SJCRH30 (cell line): ENCODE results near the gene CTSE. TPM values are rescaled to one million over a fixed set of nuclear protein-coding genes. Genes with fewer than 3 reads are reported as not detected.
"Not testable (repeated sequence)": the region's sequence is repeated elsewhere in the genome, so short reads cannot be mapped to it uniquely, and the experiment has no call there.

Experiments used
- DNase-seq, 2 experiments: peaks; one replicate each; pipeline ENCODE4 v3.0.0-alpha.2; 2015 to 2020
- H3K27ac ChIP-seq: fragments of 250-450 bp; sonication (Bioruptor Pico); 2 replicates; pipeline ENCODE4 v1.5.1; 2020; ENCODE audit warnings: mild to moderate bottlenecking, moderate library complexity
- H3K27me3 ChIP-seq: fragments of 250-450 bp; sonication (Bioruptor Pico); 2 replicates; pipeline ENCODE4 v1.5.1; 2020; ENCODE audit warnings: mild to moderate bottlenecking, moderate library complexity
- H3K36me3 ChIP-seq: fragments of 250-450 bp; sonication (Bioruptor Pico); 2 replicates; pipeline ENCODE4 v1.5.1; 2020; ENCODE audit warnings: mild to moderate bottlenecking, moderate library complexity
- H3K4me1 ChIP-seq: fragments of 250-450 bp; sonication (Bioruptor Pico); 2 replicates; pipeline ENCODE4 v1.5.1; 2020; ENCODE audit warnings: mild to moderate bottlenecking, moderate library complexity
- H3K4me3 ChIP-seq: fragments of 250-450 bp; sonication (Bioruptor Pico); 2 replicates; pipeline ENCODE4 v1.5.1; 2020; ENCODE audit warnings: mild to moderate bottlenecking, moderate library complexity
- H3K9me3 ChIP-seq: fragments of 250-450 bp; sonication (Bioruptor Pico); replicated peaks from 2 replicates; pipeline ENCODE4 v1.5.1; 2020; ENCODE audit warnings: mild to moderate bottlenecking, moderate library complexity
- total RNA-seq: library from RNA; depleted of rRNA; stranded (reverse); fragments of >200 nt; shearing (Covaris generic); gene quantifications from 2 replicates; pipeline ENCODE4 v1.2.3, GENCODE V29; 2014

Gene CTSE
- total RNA-seq, 1 experiment from 2014 or later: not detected

GRCh38 chr1:205998457-205999241 lies 25.0 kb downstream of the CTSE start:
- Histone ChIP-seq H3K36me3 (no peaks in the 10 kb centered on the region), H3K4me1 (no peaks in the 10 kb centered on the region), H3K27me3 (no peaks in the 10 kb centered on the region), H3K9me3 (no peaks in the 10 kb centered on the region), H3K27ac (no peak overlapping the region), H3K4me3 (no peak overlapping the region)
- DNase-seq: no peak

DNA sequence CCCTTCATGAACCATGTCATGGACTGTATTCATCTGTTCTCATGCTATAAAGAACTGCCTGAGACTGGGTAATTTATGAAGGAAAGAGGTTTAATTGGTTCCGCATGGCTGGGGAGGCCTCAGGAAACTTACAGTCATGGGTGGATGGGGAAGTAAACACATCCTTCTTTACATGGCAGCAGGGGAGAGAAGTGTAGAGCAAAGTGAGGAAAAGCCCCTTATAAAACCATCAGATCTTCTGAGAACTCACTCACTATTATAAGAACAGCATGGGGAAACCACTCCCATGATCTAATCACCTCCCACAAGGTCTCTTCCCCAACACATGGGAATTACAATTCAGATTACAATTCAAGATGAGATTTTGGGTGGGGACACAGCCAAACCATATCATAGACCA lies 27.1 kb downstream of the CTSE start:
- not testable (repeated sequence) for DNase-seq, H3K27ac ChIP-seq, H3K27me3 ChIP-seq, H3K4me1 ChIP-seq, H3K36me3 ChIP-seq, H3K4me3 ChIP-seq, H3K9me3 ChIP-seq

GRCh38 chr1:205994346-205994745 lies 29.3 kb downstream of the CTSE start:
- DNase-seq: peak in 1 of 2 experiments; percentile 54

GRCh38 chr1:205993068-205993467 lies 30.6 kb downstream of the CTSE start:
- Histone ChIP-seq H3K27ac (no peak overlapping the region), H3K4me3 (no peak overlapping the region), H3K27me3 (no peaks in the 10 kb centered on the region; the same call in 1 of the 2 replicates), H3K4me1 (no peaks in the 10 kb centered on the region), H3K36me3 (no peaks in the 10 kb centered on the region), H3K9me3 (no peaks in the 10 kb centered on the region)
- DNase-seq: no peak

More at GRCh38 chr1:205994346-205994745, 29.3 kb downstream of the CTSE start:
- no peaks in the 10 kb centered on the region for H3K9me3 ChIP-seq
- H3K4me1 ChIP-seq: no peaks in the 10 kb centered on the region
- no peaks in the 10 kb centered on the region for H3K36me3 ChIP-seq
- no peaks in the 10 kb centered on the region for H3K27me3 ChIP-seq
- no peak overlapping the region for H3K4me3 ChIP-seq
- H3K27ac ChIP-seq: no peak overlapping the region

GRCh38 chr1:205992218-205992882 lies 31.3 kb downstream of the CTSE start:
- H3K9me3 ChIP-seq: no peaks in the 10 kb centered on the region
- no peak overlapping the region for H3K27ac ChIP-seq
- H3K27me3 ChIP-seq: no peaks in the 10 kb centered on the region; the same call in 1 of the 2 replicates
- H3K4me3 ChIP-seq: no peak overlapping the region
- H3K36me3 ChIP-seq: no peaks in the 10 kb centered on the region
- no peak for DNase-seq
- no peaks in the 10 kb centered on the region for H3K4me1 ChIP-seq

- Histone ChIP-seq H3K27me3 (no peaks in the 10 kb centered on the region; the same call in 1 of the 2 replicates), H3K4me3 (no peak overlapping the region), H3K27ac (no peak overlapping the region), H3K4me1 (no peaks in the 10 kb centered on the region), H3K9me3 (no peaks in the 10 kb centered on the region), H3K36me3 (no peaks in the 10 kb centered on the region)
- DNase-seq: no peak
These were observed 32.5 kb downstream of the CTSE start for GRCh38 chr1:205991237-205991636.

GRCh38 chr1:205990226-205990625 lies 33.5 kb downstream of the CTSE start:
- Histone ChIP-seq H3K36me3 (no peaks in the 10 kb centered on the region), H3K27me3 (no peaks in the 10 kb centered on the region; the same call in 1 of the 2 replicates), H3K4me3 (no peak overlapping the region), H3K4me1 (no peaks in the 10 kb centered on the region), H3K27ac (no peak overlapping the region), H3K9me3 (no peaks in the 10 kb centered on the region)
- no peak for DNase-seq

DNA sequence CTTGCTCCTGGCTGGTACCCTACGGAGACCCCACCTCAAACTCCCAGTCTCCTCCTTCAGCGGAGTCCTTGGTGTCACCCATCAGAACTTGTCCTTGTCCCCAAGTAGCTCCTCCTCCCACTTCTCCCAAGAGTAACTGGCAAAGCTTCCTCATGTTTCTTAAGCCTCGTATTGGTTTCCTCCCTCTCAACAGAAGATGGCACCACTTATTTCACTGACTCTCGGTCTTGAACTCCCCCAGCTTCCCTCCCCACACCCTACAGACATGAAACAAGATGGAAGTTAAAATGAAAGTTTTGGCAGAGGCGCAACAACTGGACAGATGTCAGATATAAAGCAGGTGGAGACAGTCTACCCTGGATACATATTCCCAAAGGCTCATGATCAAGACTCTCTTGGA lies 33.9 kb downstream of the CTSE start:
- H3K36me3 ChIP-seq: no peaks in the 10 kb centered on the region
- no peak for DNase-seq
- H3K9me3 ChIP-seq: no peaks in the 10 kb centered on the region

DNA sequence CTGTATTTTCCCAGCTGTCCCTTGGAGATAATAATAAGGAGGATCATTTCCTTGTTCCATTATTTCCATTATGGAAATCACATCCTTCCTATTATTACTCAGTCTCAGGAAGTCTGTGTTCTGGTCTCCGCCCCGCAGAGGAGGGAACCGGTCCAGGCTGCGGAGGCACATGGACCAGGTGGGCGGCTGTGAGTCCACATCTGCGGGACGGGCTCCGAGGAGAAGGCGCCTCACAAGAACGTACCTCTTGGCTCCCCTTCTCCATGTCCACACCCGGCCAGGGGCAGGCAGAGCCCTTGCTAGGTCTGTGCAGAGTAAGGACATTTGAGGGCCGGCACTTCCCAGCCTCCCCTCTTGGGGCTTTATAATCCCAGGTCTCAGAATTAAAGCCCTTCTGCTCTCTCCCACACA lies 35.1 kb downstream of the CTSE start:
- no peak for DNase-seq
- Histone ChIP-seq H3K4me3 (no peak overlapping the region), H3K27ac (no peak overlapping the region)

More for the DNA sequence above, 33.9 kb downstream of the CTSE start:
- no peak overlapping the region for H3K27ac ChIP-seq
- no peak overlapping the region for H3K4me3 ChIP-seq
- H3K4me1 ChIP-seq: no peaks in the 10 kb centered on the region
- H3K27me3 ChIP-seq: peaks cover 2% of the 10 kb centered on the region; the same call in 1 of the 2 replicates

DNA sequence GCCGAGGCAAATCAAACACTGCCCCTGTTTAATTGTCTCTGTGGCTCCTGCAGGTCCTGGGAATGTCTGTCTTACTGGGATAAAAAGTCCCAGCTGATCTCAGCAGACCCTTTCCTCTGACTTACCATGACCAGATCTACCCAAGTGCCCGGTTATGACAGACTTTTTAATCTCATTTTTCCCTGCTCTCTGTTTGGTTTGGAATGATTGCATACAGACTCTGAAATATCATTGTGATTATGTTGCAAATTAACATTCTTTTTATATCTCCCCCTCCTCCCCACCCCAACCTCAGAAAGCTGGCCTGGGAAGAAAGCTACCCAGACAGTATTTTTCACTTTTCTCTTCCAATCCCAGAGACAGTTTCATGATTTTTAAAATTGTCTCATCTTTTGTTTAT lies 36.8 kb downstream of the CTSE start:
- Histone ChIP-seq H3K27me3 (peaks cover 5% of the 10 kb centered on the region; the same call in 1 of the 2 replicates), H3K4me3 (no peak overlapping the region), H3K36me3 (no peaks in the 10 kb centered on the region), H3K9me3 (no peaks in the 10 kb centered on the region), H3K27ac (no peak overlapping the region), H3K4me1 (no peaks in the 10 kb centered on the region)
- no peak for DNase-seq

More for the DNA sequence above, 35.1 kb downstream of the CTSE start:
- Histone ChIP-seq H3K36me3 (no peaks in the 10 kb centered on the region), H3K9me3 (no peaks in the 10 kb centered on the region), H3K4me1 (no peaks in the 10 kb centered on the region), H3K27me3 (peaks cover 5% of the 10 kb centered on the region; the same call in 1 of the 2 replicates)

DNA sequence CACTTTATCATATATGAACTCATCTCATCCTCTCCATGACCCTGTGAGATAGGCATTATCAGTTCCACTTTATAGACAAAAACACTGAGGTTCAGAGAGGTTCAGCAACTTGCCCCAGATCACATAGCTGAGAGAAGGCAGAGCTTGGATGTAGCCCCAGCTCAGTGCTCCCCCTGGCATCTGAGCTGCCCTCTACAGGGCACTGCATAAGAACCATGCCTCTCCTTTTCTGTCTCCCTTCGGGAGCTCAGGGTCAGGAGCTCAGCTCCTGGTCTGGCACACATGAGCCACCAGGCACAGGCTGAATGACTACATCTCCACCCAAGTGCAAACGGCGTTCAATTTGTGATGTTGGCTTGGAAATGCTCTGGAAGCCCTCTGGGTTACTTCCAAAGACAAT lies 37.4 kb downstream of the CTSE start:
- Histone ChIP-seq H3K36me3 (no peaks in the 10 kb centered on the region), H3K4me1 (no peaks in the 10 kb centered on the region), H3K4me3 (no peak overlapping the region), H3K27ac (no peak overlapping the region), H3K9me3 (no peaks in the 10 kb centered on the region), H3K27me3 (peaks cover 5% of the 10 kb centered on the region; the same call in 1 of the 2 replicates)
- no peak for DNase-seq

DNA sequence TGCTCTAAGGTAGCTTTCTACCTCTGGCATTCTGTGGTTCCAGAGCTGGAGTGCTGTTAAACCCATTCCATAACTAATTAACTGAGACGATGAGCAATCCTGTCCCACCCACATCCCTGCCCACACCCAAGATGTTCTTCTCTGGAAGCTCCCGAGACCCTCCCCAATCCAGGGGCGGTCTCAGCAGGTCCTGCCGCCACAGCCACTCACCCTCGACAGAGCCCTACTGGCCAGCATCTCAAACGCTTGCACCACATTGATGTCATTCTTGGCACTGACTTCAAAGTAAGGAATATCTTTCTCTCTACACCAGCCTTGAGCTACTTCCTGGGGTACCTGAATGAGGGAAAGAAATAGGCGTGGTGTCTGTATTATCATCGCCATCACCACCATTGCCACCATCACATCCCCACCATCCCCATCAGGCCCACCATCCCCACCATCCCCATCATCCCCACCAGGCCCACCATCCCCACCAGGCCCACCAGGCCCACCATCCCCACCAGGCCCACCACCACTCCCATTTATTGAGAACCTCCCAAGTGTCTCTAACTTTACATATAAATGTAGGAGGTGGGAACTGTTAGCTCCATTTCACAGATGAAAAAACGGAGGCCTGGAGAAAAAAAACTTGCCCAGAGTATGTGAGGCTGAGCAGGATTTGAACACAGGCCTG lies 38.2 kb downstream of the CTSE start:
- no peak for DNase-seq
- Histone ChIP-seq H3K9me3 (no peaks in the 10 kb centered on the region), H3K27ac (no peak overlapping the region), H3K4me3 (no peak overlapping the region), H3K27me3 (peaks cover 5% of the 10 kb centered on the region; the same call in 1 of the 2 replicates), H3K4me1 (no peaks in the 10 kb centered on the region; the same call in 1 of the 2 replicates), H3K36me3 (no peaks in the 10 kb centered on the region)

DNA sequence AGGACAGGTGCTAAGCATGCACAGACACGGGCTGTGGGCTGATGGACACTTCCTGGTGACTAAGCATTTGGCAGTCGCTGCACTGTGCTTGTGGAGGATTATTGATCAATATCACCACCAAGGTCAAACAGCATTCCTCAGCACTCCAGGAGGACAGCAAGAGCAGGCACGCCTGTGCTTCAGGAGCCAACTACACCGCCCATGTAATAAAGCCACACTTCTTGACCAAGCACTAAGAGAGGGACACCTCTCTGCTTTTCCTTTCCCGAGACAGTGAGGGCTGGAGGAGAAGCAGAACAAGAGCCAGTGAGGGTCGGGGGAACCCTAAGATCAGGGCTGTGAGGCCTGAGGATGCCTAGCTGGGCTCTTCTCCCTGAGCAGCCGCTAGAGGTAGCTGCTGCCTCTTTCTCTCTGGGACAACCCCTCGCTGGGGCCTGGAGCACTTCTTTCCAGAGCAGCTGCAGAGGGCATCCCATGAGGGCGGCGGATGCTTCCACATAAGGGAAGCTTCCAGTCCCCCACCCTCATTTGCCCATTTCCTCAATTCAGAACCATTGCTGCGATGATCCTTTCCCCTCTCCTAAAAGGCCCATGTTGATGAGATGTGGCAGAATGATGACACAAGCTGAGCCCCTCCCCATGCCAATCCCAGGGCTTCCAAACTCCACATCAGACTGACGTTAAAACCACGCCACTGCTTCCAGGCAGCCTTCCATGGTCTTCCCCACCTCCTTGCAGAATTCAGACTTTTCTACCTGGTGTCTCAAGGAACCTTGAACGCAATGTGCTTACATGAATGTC lies 39.6 kb downstream of the CTSE start:
- Histone ChIP-seq H3K4me3 (no peak overlapping the region), H3K36me3 (no peaks in the 10 kb centered on the region), H3K4me1 (peaks cover 9% of the 10 kb centered on the region), H3K9me3 (no peaks in the 10 kb centered on the region), H3K27me3 (peaks cover 5% of the 10 kb centered on the region; the same call in 1 of the 2 replicates), H3K27ac (no peak overlapping the region)
- peak; percentile 78 to 84 for DNase-seq

DNA sequence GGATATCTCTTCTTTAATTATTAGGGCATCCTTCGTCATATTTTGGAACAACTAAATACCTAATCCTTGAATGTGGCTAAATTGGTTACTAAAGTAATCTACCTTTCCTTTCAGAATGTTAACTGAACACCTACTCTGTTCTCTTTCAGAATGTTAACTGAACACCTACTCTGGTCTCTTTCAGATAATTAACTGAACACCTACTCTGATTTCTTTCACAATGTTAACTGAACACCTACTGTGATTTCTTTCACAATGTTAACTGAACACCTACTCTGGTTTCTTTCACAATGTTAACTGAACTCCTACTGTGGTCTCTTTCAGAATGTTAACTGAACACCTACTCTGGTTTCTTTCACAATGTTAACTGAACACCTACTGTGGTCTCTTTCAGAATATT lies 42.4 kb downstream of the CTSE start:
- H3K27me3 ChIP-seq: 0 out of 2 replicates have a peak, but pooled peaks cover 5% of the 10 kb centered on the region
- H3K4me3 ChIP-seq: no peak overlapping the region
- no peak overlapping the region for H3K27ac ChIP-seq
- DNase-seq: no peak
- peaks cover 18% of the 10 kb centered on the region for H3K4me1 ChIP-seq
- no peaks in the 10 kb centered on the region for H3K36me3 ChIP-seq
- no peaks in the 10 kb centered on the region for H3K9me3 ChIP-seq
